ENCODE measurements around the gene ATP2C2. TPM values are rescaled to one million over a fixed set of nuclear protein-coding genes. Genes with fewer than 3 reads are reported as not detected.

The ATP2C2 gene
- total and polyA plus RNA-seq, 2 of the 8 experiments (the other 6 are each of a cell fraction or from before 2014, with no cell fraction given): 1.2 to 2.8 TPM

DNA sequence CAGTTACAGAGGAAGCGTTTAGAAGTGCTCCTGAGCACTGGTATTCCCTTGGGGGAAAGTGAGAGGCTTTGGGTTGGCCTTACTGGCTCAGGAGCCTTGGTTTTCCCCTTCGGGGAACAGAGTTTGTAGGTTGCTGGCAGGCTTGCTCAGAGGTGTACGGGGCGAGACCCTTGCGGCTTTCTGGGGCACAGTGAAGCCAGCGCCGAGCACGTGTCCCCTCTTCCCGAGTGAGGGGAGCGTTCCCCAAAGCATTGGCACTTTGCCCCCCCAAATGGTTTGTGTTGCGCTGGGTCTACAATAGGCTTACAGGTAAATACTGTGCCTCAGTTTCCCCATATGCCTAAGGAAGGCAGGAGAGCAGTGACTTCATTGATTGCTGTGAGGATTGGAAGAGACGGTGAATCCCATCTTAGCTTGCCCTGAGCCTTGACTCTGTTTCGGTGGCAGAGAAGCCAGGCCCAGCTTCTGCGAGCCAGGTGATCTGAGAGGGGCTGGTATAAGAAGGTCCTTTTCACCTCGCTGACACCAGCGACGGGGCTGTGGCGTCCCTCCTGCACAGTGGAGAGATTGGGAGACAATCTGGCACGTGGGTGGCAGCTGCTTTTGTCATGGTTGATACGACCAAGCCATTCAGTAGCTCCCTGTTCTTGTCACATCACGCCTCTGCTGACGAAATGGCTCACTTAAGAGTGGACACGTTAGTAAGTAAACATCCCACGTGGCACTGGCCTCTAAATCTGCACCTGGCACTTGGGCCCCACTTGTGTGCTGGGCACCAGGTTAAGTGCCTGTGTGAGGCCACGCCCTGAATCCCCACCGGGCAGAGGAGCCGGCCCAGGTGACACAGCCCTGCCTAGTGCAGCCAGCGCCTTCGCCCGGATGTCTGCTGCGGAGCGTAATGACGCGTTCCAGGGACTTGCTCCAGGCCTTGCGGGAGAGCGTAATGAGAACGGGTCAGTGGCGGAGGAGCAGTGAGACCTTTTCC is 81.1 kb downstream of the ATP2C2 start (continued):
- TF ChIP-seq CHD7 (IDR thresholded peaks at IDR 0.05; ENCODE audit: insufficient replicate concordance, low read length): no peak

Measured in H1 (cell line).